Measurements from ENCODE around the gene DUOX1.

The DUOX1 gene

DNA sequence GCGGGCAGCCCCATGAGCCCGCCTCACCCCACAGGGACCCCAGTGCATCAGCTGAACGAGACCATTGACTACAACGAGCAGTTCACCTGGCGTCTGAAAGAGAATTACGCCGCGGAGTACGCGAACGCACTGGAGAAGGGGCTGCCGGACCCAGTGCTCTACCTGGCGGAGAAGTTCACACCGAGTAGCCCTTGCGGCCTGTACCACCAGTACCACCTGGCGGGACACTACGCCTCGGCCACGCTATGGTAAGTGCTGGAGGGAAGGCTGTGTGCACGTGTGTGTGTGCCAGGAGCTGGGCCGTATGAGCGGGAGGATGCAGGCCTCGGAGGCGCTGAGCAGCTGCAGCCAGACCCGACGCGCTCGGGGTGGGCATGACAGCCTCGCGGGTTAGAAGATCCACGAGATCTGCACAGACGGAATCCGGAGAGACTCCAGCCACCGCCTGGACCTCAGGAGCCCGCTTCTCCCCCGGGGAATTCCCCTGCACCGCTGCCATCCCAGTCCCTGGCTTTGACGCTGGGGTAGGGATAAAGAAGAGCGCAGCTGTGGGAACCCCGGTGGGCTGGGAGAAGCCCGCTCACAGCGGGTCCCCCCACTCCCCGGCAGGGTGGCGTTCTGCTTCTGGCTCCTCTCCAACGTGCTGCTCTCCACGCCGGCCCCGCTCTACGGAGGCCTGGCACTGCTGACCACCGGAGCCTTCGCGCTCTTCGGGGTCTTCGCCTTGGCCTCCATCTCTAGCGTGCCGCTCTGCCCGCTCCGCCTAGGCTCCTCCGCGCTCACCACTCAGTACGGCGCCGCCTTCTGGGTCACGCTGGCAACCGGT, 13.1 kb upstream of the DUOX1 start:
- DNase-seq (ENCODE audit: low read depth): no peak
- no peak overlapping the region for H3K4me3 ChIP-seq (ENCODE audit: low read depth, low read length)
- TF ChIP-seq, protein P1, sequence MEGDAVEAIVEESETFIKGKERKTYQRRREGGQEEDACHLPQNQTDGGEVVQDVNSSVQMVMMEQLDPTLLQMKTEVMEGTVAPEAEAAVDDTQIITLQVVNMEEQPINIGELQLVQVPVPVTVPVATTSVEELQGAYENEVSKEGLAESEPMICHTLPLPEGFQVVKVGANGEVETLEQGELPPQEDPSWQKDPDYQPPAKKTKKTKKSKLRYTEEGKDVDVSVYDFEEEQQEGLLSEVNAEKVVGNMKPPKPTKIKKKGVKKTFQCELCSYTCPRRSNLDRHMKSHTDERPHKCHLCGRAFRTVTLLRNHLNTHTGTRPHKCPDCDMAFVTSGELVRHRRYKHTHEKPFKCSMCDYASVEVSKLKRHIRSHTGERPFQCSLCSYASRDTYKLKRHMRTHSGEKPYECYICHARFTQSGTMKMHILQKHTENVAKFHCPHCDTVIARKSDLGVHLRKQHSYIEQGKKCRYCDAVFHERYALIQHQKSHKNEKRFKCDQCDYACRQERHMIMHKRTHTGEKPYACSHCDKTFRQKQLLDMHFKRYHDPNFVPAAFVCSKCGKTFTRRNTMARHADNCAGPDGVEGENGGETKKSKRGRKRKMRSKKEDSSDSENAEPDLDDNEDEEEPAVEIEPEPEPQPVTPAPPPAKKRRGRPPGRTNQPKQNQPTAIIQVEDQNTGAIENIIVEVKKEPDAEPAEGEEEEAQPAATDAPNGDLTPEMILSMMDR (IDR thresholded peaks at IDR 0.05; ENCODE audit: control insufficient read depth, extremely low read depth, insufficient read depth): no peak

DNA sequence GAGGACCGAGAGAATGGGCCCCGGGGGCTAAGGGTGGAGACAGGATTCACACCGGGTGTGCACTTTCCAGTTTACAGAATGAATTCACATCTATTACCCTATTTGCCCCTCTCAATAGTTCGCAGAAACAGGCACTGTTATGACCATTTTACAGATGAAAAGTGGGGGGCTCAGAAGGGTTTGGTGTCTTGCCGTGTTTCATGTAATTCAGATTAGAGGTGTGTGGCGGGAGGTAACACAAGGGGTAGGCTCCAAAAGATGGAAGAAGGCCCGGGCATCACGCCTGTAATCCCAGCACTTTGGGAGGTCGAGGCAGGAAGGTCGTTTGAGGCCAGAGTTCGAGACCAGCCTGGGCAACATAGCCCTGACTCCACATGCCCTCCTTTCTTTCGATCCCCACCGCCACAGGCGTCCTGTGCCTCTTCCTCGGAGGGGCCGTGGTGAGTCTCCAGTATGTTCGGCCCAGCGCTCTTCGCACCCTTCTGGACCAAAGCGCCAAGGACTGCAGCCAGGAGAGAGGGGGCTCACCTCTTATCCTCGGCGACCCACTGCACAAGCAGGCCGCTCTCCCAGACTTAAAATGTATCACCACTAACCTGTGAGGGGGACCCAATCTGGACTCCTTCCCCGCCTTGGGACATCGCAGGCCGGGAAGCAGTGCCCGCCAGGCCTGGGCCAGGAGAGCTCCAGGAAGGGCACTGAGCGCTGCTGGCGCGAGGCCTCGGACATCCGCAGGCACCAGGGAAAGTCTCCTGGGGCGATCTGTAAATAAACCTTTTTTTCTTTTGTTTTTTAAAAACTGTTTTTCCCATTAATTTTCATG, 12.3 kb upstream of the DUOX1 start:
- TF ChIP-seq, protein P1 (IDR thresholded peaks at IDR 0.05; ENCODE audit: control insufficient read depth, extremely low read depth, insufficient read depth): no peak
- H3K4me3 ChIP-seq (ENCODE audit: low read depth, low read length): no peak overlapping the region
- no peak for DNase-seq (ENCODE audit: low read depth)

DNA sequence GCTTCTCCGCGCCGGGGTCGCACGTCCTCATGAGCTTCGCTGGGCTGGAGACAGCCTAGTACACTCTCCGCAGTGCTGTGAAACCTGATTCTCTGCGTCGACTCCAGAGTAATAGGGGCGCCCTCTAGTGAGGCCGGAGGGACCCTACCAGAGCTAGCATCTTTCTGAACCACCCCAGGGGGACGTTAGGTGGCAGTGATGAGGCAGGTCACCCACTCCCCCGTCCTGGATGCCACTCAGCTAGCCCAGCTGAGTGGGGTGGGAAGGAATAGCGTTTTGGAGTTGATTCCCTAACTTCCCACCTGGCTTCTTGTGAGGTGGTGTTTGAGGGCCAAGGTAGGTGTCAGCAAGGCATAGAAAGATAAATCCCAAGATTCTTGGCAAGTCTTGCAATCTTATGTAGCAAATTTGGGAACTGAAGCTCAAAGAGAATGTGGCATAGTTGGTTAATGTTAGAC, 11.6 kb upstream of the DUOX1 start:
- TF ChIP-seq, protein P1 (IDR thresholded peaks at IDR 0.05; ENCODE audit: control insufficient read depth, extremely low read depth, insufficient read depth): peak; percentile 100
- no peak overlapping the region for H3K4me3 ChIP-seq (ENCODE audit: low read depth, low read length)
- peak; percentile 73 for DNase-seq (ENCODE audit: low read depth)

DNA sequence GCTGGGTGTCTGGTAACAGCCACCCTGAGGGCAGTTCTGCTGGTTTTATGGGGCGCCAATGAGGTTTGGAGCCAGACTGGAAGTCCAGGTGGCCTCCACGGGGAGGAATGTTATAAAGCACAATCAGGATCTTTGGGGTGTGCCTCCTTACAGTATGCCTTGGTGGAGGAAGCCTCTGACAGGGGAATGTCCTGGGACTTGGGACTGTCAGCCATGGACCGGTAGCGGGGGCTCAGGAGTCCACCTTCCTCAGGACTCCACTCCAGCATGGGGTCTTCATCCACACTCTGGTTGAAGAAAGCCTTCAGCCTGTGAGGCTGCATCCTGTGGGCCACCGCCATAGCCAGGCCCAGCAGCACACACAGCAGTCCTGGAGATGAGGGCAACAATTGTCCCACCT, 10.8 kb upstream of the DUOX1 start:
- DNase-seq (ENCODE audit: low read depth): no peak
- H3K4me3 ChIP-seq (ENCODE audit: low read depth, low read length): no peak overlapping the region
- TF ChIP-seq, protein P1 (IDR thresholded peaks at IDR 0.05; ENCODE audit: control insufficient read depth, extremely low read depth, insufficient read depth): no peak

DNA sequence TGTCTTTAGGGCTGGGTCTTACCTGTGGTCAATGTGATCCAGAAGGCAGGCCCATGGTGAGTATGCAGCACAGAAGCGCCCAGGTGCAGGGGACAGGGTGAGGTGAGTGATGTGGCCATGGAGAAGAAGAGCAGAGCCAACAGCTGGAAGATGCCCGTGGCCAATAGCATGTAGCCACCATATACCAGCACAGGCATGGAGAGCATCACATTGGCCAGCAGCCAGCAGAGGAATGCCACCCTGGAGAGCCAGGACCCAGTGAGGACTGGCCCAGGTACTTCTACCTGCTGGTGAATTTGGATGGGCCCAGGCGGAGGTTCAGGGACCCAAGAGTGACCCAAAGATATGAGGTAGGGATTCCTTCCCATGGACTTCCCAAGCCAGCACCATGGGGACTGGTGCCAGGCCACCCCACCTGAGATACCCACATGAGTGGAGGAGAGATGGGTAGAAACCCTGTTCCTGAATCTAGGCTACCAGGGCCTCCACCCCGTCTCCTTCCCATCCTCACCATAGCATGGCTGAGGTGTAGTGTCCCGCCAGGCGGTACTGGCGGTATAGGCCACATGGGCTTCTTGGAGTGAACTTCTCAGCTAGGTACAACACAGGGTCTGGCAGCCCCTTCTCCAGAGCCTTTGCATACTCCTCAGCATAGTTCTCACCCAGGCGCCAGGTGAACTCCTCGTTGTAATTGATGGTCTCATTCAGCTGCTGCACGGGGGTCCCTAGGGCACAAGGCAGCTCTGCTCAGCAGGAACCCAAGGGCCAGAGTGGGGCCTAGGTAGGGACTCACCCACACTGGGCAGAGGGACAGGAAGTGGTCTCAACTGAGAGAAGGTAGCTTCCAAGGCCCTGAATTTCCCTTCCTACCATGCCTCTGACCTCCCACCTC, 9.5 kb upstream of the DUOX1 start:
- no peak overlapping the region for H3K4me3 ChIP-seq (ENCODE audit: low read depth, low read length)
- no peak for DNase-seq (ENCODE audit: low read depth)
- TF ChIP-seq, protein P1 (IDR thresholded peaks at IDR 0.05; ENCODE audit: control insufficient read depth, extremely low read depth, insufficient read depth): no peak

DNA sequence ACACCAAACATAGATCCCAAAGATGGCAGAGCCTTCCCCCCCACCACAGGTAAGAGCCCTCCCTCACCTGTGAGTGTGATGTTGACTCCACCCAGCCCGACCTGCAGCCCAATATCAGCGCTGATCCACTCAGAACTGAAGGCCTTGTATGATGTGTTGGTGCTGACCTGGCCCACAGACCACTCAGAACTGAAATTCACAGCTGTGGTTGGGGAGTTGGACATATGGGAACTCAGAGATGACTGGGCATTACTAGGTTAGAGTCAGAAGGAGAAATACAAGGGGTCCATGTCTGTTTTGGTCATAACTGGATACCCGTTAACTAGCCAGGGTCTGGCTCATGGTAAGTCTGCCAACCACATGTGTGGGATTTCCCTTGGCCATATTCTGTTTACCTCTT, 8.8 kb upstream of the DUOX1 start:
- no peak overlapping the region for H3K4me3 ChIP-seq (ENCODE audit: low read depth, low read length)
- no peak for DNase-seq (ENCODE audit: low read depth)
- TF ChIP-seq, protein P1 (IDR thresholded peaks at IDR 0.05; ENCODE audit: control insufficient read depth, extremely low read depth, insufficient read depth): no peak

All from LNCaP clone FGC (cell line).